AG04450 (cell line): Measurements from ENCODE around the gene TASP1. TPM values are rescaled to one million over a fixed set of nuclear protein-coding genes. Genes with fewer than 3 reads are reported as not detected.
"Not testable (repeated sequence)": the region's sequence is repeated elsewhere in the genome, so short reads cannot be mapped to it uniquely, and the experiment has no call there.

Experiments used
- CTCF ChIA-PET: fragments of 300-600, 350-600 bp; formaldehyde crosslinking; extraction: SDS; loops from one replicate; lab custom pipeline; 2022; ENCODE audit warnings: antibody characterized with exemption, inconsistent platforms; lab: Charles Lee
- POLR2A ChIA-PET: fragments of 350-600 bp; formaldehyde crosslinking; extraction: SDS; loops from one replicate; lab custom pipeline; 2021; ENCODE audit warnings: antibody characterized with exemption, inconsistent platforms; lab: Yijun Ruan, JAX
- DNase-seq: peaks from one replicate; pipeline ENCODE4 v3.0.0-alpha.2; 2011; ENCODE audit warnings: low read depth, low spot score
- H3K27ac ChIP-seq: one replicate; pipeline ENCODE4 v1.5.1; 2012; ENCODE audit warnings: low read depth, low read length, control low read depth
- H3K27me3 ChIP-seq: one replicate; pipeline ENCODE4 v1.6.0; 2012; ENCODE audit warnings: low read length; ENCODE audit not compliant: control insufficient read depth, insufficient read depth
- H3K4me3 ChIP-seq: 2 replicates; pipeline ENCODE4 v1.5.1; 2011; ENCODE audit warnings: mild to moderate bottlenecking, low read depth, low read length, control low read depth
- H3K9me3 ChIP-seq: 2 replicates; pipeline ENCODE4 v1.5.1; 2012; ENCODE audit warnings: low read length; ENCODE audit not compliant: control insufficient read depth, insufficient read depth
- polyA plus RNA-seq: library from polyadenylated mRNA; depleted of rRNA; stranded (reverse); fragments of >200 nt; gene quantifications from 2 replicates; pipeline ENCODE4 v1.2.3, GENCODE V29; 2011
- TF ChIP-seq, protein P1 (sequence below): IDR thresholded peaks from 2 replicates; pipeline ENCODE4 v1.5.1; 2011; ENCODE audit warnings: low read depth, low read length, control low read depth, inconsistent platforms

The TASP1 gene
- polyA plus RNA-seq, 1 experiment, result 6.0 TPM

DNA sequence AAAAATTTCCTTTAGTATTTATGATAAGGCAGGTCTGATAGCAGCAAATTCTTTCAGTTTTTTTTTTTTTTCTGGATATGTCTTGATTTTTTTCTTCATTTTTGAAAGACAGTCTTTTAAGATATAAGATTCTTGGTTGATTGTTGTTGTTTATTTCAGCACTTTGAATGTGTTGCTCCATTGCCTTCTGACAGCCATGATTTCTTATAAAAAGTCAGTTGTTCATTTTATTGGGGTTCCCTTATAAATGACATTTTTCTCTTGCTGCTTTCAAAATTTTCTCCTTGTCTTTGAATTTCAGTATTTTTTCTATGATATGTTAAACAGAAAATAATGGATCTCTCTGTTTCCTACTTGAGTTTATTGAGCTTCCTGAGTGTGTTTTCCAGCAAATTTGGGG, 265.3 kb downstream of the TASP1 start:
- Histone ChIP-seq H3K27ac (no peak overlapping the region), H3K27me3 (no peaks in the 10 kb centered on the region), H3K9me3 (no peaks in the 10 kb centered on the region), H3K4me3 (no peak overlapping the region)
- POLR2A ChIA-PET, result no interaction called here
- TF ChIP-seq, protein P1, sequence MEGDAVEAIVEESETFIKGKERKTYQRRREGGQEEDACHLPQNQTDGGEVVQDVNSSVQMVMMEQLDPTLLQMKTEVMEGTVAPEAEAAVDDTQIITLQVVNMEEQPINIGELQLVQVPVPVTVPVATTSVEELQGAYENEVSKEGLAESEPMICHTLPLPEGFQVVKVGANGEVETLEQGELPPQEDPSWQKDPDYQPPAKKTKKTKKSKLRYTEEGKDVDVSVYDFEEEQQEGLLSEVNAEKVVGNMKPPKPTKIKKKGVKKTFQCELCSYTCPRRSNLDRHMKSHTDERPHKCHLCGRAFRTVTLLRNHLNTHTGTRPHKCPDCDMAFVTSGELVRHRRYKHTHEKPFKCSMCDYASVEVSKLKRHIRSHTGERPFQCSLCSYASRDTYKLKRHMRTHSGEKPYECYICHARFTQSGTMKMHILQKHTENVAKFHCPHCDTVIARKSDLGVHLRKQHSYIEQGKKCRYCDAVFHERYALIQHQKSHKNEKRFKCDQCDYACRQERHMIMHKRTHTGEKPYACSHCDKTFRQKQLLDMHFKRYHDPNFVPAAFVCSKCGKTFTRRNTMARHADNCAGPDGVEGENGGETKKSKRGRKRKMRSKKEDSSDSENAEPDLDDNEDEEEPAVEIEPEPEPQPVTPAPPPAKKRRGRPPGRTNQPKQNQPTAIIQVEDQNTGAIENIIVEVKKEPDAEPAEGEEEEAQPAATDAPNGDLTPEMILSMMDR, result no peak
- no peak for DNase-seq
- CTCF ChIA-PET, result no interaction called here

DNA sequence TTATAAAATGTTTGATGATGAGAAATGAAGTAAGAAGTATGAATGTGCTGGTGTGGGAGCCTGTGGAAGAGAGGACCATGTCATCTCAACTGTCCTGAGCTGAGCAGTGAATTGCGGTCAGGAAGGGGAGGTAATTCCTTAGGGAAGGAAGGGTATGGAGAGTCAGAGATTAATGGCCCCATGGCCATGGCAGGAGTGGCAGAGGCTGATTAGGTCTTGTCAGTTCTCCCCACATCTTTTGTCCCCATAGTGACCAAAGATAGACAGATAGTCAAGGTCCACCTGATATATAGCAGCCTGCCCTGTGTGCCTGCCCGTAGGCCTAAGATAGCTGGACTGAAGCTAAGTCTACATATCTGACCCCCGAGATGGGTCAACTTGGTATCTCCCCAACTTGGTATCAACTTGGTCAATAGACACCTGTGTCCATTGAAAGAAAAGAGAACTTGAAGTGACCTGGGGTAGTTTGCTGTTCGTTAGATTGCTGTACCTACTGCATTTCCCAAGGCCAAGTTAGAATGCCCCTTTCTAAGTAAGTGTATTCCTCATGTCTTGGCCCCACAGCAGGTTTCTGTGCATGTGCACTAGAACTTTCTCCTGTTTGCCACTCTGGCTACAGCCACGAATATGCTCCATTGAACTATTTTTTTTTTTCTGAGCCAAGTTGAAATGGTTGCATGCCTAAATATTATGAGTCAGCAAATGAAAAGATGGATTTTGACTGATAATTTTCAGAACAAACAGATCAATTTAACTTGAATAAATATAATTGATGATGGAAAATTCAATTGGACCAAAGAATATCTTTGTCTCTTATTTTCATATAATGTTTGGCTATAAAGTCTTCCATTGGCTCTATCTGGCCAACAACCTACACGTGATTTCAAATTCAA, 274.2 kb downstream of the TASP1 start:
- no peaks in the 10 kb centered on the region for H3K9me3 ChIP-seq
- no peak overlapping the region for H3K4me3 ChIP-seq
- no peak overlapping the region for H3K27ac ChIP-seq
- no peak for DNase-seq
- POLR2A ChIA-PET, result no interaction called here
- H3K27me3 ChIP-seq, result no peaks in the 10 kb centered on the region
- TF ChIP-seq, protein P1, result no peak
- CTCF ChIA-PET, result no interaction called here

DNA sequence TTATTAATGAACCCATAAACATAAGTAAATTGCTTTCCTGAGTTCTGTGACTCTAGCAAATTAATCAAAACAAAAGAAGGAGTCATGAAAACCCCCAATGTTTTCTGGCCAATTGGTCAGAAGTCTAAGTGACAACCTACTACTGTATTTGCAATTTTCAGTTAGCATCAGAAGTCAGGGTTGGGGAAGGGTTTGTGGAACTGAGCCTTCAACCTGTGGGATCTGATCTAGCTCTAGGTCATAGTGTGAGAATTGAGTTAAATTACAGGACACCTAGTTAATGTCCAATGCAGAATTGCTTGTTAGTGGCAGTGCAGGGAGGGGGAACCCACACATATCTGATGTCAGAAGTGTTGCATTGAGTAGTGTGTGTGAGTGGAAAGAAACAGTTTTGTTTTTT, 275.3 kb downstream of the TASP1 start:
- TF ChIP-seq, protein P1, result no peak
- Histone ChIP-seq H3K9me3 (no peaks in the 10 kb centered on the region), H3K27me3 (no peaks in the 10 kb centered on the region), H3K27ac (no peak overlapping the region), H3K4me3 (no peak overlapping the region)
- CTCF ChIA-PET, result no interaction called here
- POLR2A ChIA-PET, result no interaction called here
- no peak for DNase-seq

DNA sequence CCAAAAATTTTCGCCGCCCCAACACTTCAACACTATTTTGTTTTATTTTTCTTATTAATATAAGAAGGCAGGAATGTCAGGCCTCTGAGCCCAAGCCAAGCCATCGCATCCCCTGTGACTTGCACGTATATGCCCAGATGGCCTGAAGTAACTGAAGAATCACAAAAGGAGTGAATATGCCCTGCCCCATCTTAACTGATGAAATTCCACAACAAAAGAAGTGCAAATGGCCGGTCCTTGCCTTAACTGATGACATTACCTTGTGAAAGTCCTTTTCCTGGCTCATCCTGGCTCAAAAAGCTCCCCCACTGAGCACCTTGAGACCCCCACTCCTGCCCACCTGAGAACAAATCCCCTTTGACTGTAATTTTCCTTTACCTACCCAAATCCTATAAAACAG, 276.6 kb downstream of the TASP1 start:
- DNase-seq, POLR2A ChIA-PET, H3K27me3 ChIP-seq, H3K4me3 ChIP-seq, CTCF ChIA-PET, H3K9me3 ChIP-seq, H3K27ac ChIP-seq: not testable (repeated sequence)

DNA sequence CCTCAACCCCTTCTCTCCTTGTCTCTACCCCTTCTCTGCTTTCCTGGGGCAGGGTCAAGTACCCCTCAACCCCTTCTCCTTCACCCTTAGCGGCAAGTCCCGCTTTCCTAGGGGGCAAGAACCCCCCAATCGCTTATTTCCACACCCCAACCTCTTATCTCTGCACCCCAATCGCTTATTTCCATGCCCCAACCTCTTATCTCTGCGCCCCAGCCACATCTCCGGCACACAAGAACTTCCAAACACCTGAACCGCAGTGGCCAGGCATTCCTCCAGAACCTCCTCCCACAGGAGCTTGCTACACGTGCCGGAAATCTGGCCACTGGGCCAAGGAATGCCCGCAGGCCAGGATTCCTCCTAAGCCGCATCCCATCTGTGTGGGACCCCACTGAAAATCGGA, 279.8 kb downstream of the TASP1 start:
- H3K9me3 ChIP-seq, H3K27me3 ChIP-seq, H3K27ac ChIP-seq, DNase-seq, H3K4me3 ChIP-seq, CTCF ChIA-PET, POLR2A ChIA-PET: not testable (repeated sequence)

DNA sequence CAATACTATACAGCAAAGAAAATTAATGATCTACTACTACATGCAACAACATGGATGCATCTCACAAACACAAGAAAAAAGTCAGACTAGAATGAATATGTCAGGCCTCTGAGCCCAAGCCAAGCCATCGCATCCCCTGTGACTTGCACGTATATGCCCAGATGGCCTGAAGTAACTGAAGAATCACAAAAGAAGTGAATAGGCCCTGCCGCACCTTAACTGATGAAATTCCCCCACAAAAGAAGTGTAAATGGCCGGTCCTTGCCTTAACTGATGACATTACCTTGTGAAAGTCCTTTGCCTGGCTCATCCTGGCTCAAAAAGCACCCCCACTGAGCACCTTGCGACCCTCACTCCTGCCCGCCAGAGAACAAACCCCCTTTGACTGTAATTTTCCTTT, 280.9 kb downstream of the TASP1 start:
- POLR2A ChIA-PET, H3K27ac ChIP-seq, DNase-seq, H3K27me3 ChIP-seq, CTCF ChIA-PET, H3K9me3 ChIP-seq, H3K4me3 ChIP-seq: not testable (repeated sequence)
